Measurements from ENCODE around the gene SOX10. TPM values are rescaled to one million over a fixed set of nuclear protein-coding genes. Genes with fewer than 3 reads are reported as not detected.
A peak's percentile ranks its signal among the peaks of the same experiment; 100 is the strongest.
"Not testable (repeated sequence)": the region's sequence is repeated elsewhere in the genome, so short reads cannot be mapped to it uniquely, and the experiment has no call there.

Gene SOX10
- total RNA-seq, 1 experiment from 2014 or later, result 3.5 TPM

GRCh38 chr22:37967637-37968451 lies 16.5 kb downstream of the SOX10 start:
- Histone ChIP-seq H3K36me3 (replicated peaks; ENCODE audit: control insufficient read depth, insufficient read depth, low read length) (peaks cover 8% of the 10 kb centered on the region), H3K27me3 (ENCODE audit: control insufficient read depth, insufficient read depth, low read length) (no peaks in the 10 kb centered on the region), H3K4me3 (ENCODE audit: insufficient read depth, low read depth, low read length) (no peak overlapping the region)
- DNase-seq, result no peak

- H3K4me3 ChIP-seq (ENCODE audit: insufficient read depth, low read depth, low read length), result no peak overlapping the region
- H3K36me3 ChIP-seq (replicated peaks; ENCODE audit: control insufficient read depth, insufficient read depth, low read length), result peaks cover 11% of the 10 kb centered on the region
- H3K27me3 ChIP-seq (ENCODE audit: control insufficient read depth, insufficient read depth, low read length), result no peaks in the 10 kb centered on the region
- no peak for DNase-seq
Observed at GRCh38 chr22:37967147-37967546, 17.2 kb downstream of the SOX10 start.

- Histone ChIP-seq H3K27me3 (ENCODE audit: control insufficient read depth, insufficient read depth, low read length) (no peaks in the 10 kb centered on the region), H3K4me3 (ENCODE audit: insufficient read depth, low read depth, low read length) (no peak overlapping the region), H3K36me3 (replicated peaks; ENCODE audit: control insufficient read depth, insufficient read depth, low read length) (peaks cover 20% of the 10 kb centered on the region)
- DNase-seq, result no peak
Observed at GRCh38 chr22:37965940-37966664, 18.3 kb downstream of the SOX10 start.

- no peaks in the 10 kb centered on the region for H3K27me3 ChIP-seq (ENCODE audit: control insufficient read depth, insufficient read depth, low read length)
- H3K4me3 ChIP-seq (ENCODE audit: insufficient read depth, low read depth, low read length), result no peak overlapping the region
- DNase-seq, result no peak
- H3K36me3 ChIP-seq (replicated peaks; ENCODE audit: control insufficient read depth, insufficient read depth, low read length), result peaks cover 39% of the 10 kb centered on the region
Observed at GRCh38 chr22:37961062-37961461, 23.3 kb downstream of the SOX10 start.

- H3K4me3 ChIP-seq (ENCODE audit: insufficient read depth, low read depth, low read length), result no peak overlapping the region
- H3K27me3 ChIP-seq (ENCODE audit: control insufficient read depth, insufficient read depth, low read length), result no peaks in the 10 kb centered on the region
- peaks cover 39% of the 10 kb centered on the region for H3K36me3 ChIP-seq (replicated peaks; ENCODE audit: control insufficient read depth, insufficient read depth, low read length)
- no peak for DNase-seq
Observed at GRCh38 chr22:37959231-37959825, 25.0 kb downstream of the SOX10 start.

- DNase-seq, result no peak
- H3K4me3 ChIP-seq (ENCODE audit: insufficient read depth, low read depth, low read length), result no peak overlapping the region
- peaks cover 8% of the 10 kb centered on the region; the same call in 1 of the 2 replicates for H3K27me3 ChIP-seq (ENCODE audit: control insufficient read depth, insufficient read depth, low read length)
- H3K36me3 ChIP-seq (replicated peaks; ENCODE audit: control insufficient read depth, insufficient read depth, low read length), result peaks cover 38% of the 10 kb centered on the region
Observed at GRCh38 chr22:37957232-37957631, 27.1 kb downstream of the SOX10 start.

GRCh38 chr22:37955825-37956397 lies 28.4 kb downstream of the SOX10 start:
- H3K4me3 ChIP-seq (ENCODE audit: insufficient read depth, low read depth, low read length); DNase-seq: not testable (repeated sequence)
- peaks cover 26% of the 10 kb centered on the region for H3K36me3 ChIP-seq (replicated peaks; ENCODE audit: control insufficient read depth, insufficient read depth, low read length)
- peaks cover 10% of the 10 kb centered on the region; the same call in 1 of the 2 replicates for H3K27me3 ChIP-seq (ENCODE audit: control insufficient read depth, insufficient read depth, low read length)

- Histone ChIP-seq H3K4me3 (ENCODE audit: insufficient read depth, low read depth, low read length) (peak overlapping the region; percentile 4; the same call in 1 of the 2 replicates), H3K36me3 (replicated peaks; ENCODE audit: control insufficient read depth, insufficient read depth, low read length) (peaks cover 24% of the 10 kb centered on the region), H3K27me3 (ENCODE audit: control insufficient read depth, insufficient read depth, low read length) (peaks cover 10% of the 10 kb centered on the region; the same call in 1 of the 2 replicates)
- peak; percentile 20 for DNase-seq
Observed at GRCh38 chr22:37954686-37955085, 29.7 kb downstream of the SOX10 start.

GRCh38 chr22:37953437-37954179 lies 30.7 kb downstream of the SOX10 start, which contains the start of the genes C22orf23 and POLR2F:
TSS of gene C22orf23 (minus strand) at chr22:37953601. CDS start at chr22:37953149, 452 bp downstream.
TSS of gene POLR2F (plus strand) at chr22:37953699. CDS start at chr22:37953788, 89 bp downstream.
- peak; percentile 98 for DNase-seq
- peaks cover 10% of the 10 kb centered on the region; the same call in 1 of the 2 replicates for H3K27me3 ChIP-seq (ENCODE audit: control insufficient read depth, insufficient read depth, low read length)
- peak within 1 kb of the TSS; percentile 96 for H3K4me3 ChIP-seq (ENCODE audit: insufficient read depth, low read depth, low read length)
- peaks cover 15% of the 10 kb centered on the region for H3K36me3 ChIP-seq (replicated peaks; ENCODE audit: control insufficient read depth, insufficient read depth, low read length)

GRCh38 chr22:37953062-37953436 lies 31.3 kb downstream of the SOX10 start:
- peak; percentile 62 for DNase-seq
- peaks cover 12% of the 10 kb centered on the region for H3K36me3 ChIP-seq (replicated peaks; ENCODE audit: control insufficient read depth, insufficient read depth, low read length)
- peaks cover 10% of the 10 kb centered on the region; the same call in 1 of the 2 replicates for H3K27me3 ChIP-seq (ENCODE audit: control insufficient read depth, insufficient read depth, low read length)
- peak overlapping the region; percentile 96 for H3K4me3 ChIP-seq (ENCODE audit: insufficient read depth, low read depth, low read length)

- DNase-seq, result peak; percentile 49
- Histone ChIP-seq H3K27me3 (ENCODE audit: control insufficient read depth, insufficient read depth, low read length) (peaks cover 10% of the 10 kb centered on the region; the same call in 1 of the 2 replicates), H3K36me3 (replicated peaks; ENCODE audit: control insufficient read depth, insufficient read depth, low read length) (peaks cover 10% of the 10 kb centered on the region), H3K4me3 (ENCODE audit: insufficient read depth, low read depth, low read length) (peak overlapping the region; percentile 96)
Observed at GRCh38 chr22:37952629-37953028, 31.7 kb downstream of the SOX10 start.

GRCh38 chr22:37951305-37951704 lies 33.0 kb downstream of the SOX10 start:
- peaks cover 10% of the 10 kb centered on the region; the same call in 1 of the 2 replicates for H3K27me3 ChIP-seq (ENCODE audit: control insufficient read depth, insufficient read depth, low read length)
- no peak overlapping the region for H3K4me3 ChIP-seq (ENCODE audit: insufficient read depth, low read depth, low read length)
- peak; percentile 72 for DNase-seq
- H3K36me3 ChIP-seq (replicated peaks; ENCODE audit: control insufficient read depth, insufficient read depth, low read length), result no peaks in the 10 kb centered on the region

- DNase-seq, result peak; percentile 22
- not testable (repeated sequence) for H3K27me3 ChIP-seq (ENCODE audit: control insufficient read depth, insufficient read depth, low read length); H3K36me3 ChIP-seq (replicated peaks; ENCODE audit: control insufficient read depth, insufficient read depth, low read length); H3K4me3 ChIP-seq (ENCODE audit: insufficient read depth, low read depth, low read length)
Observed at GRCh38 chr22:37947142-37947795, 37.1 kb downstream of the SOX10 start.
